ENCODE data around the gene EXT2. TPM values are rescaled to one million over a fixed set of nuclear protein-coding genes. Genes with fewer than 3 reads are reported as not detected.

The EXT2 gene
- total RNA-seq, 4 donors from 2014 or later, result 47.8 to 80.4 (median 68.0) TPM

- H3K9me3 ChIP-seq, result no peaks in the 10 kb centered on the region
- intact Hi-C loops (cut with DNase I), result no loop called here
- no peak overlapping the region for H3K27ac ChIP-seq (replicated peaks in 1 of 4)
- H3K4me3 ChIP-seq, result no peak overlapping the region
- no peak for TF ChIP-seq EP300 (IDR thresholded peaks at IDR 0.05)
- no peak for TF ChIP-seq POLR2AphosphoS5 (IDR thresholded peaks at IDR 0.05)
- TF ChIP-seq CTCF (IDR thresholded peaks at IDR 0.05), result no peak
- no peak for TF ChIP-seq POLR2A (IDR thresholded peaks at IDR 0.05; ENCODE audit: low read depth)
- H3K36me3 ChIP-seq, result peaks cover 0 to 5% (median 3%) of the 10 kb centered on the region in 4 donors
- no peak for DNase-seq (ENCODE audit: extremely low spot score)
- 96% methylated on average over 2 of the region's 2 CpGs for WGBS
- H3K4me1 ChIP-seq, result peaks cover 4 to 22% (median 16%) of the 10 kb centered on the region in 4 donors
- H3K27me3 ChIP-seq, result no peaks in the 10 kb centered on the region
Measured at GRCh38 chr11:44162662-44163061, 67.2 kb downstream of the EXT2 start.

- Histone ChIP-seq H3K27ac (replicated peaks in 1 of 4) (no peak overlapping the region), H3K36me3 (no peaks in the 10 kb centered on the region), H3K4me1 (peaks cover 4 to 19% (median 15%) of the 10 kb centered on the region in 4 donors), H3K27me3 (no peaks in the 10 kb centered on the region), H3K9me3 (no peaks in the 10 kb centered on the region), H3K4me3 (no peak overlapping the region)
- DNase-seq (ENCODE audit: extremely low spot score), result no peak
- TF ChIP-seq POLR2A (IDR thresholded peaks at IDR 0.05; ENCODE audit: low read depth), result no peak
- no peak for TF ChIP-seq CTCF (IDR thresholded peaks at IDR 0.05)
- no peak for TF ChIP-seq POLR2AphosphoS5 (IDR thresholded peaks at IDR 0.05)
- WGBS, result 95% methylated on average over 1 of the region's 1 CpG
- intact Hi-C loops (cut with DNase I), result no loop called here
Measured at GRCh38 chr11:44165432-44165831, 70.0 kb downstream of the EXT2 start.

GRCh38 chr11:44167046-44167445 lies 71.6 kb downstream of the EXT2 start:
- H3K4me3 ChIP-seq, result no peak overlapping the region
- WGBS, result 61% methylated on average over 2 of the region's 2 CpGs
- H3K36me3 ChIP-seq, result peaks cover 0 to 9% (median 1%) of the 10 kb centered on the region in 4 donors
- intact Hi-C loops (cut with DNase I), result no loop called here
- H3K27me3 ChIP-seq, result no peaks in the 10 kb centered on the region
- H3K9me3 ChIP-seq, result no peaks in the 10 kb centered on the region
- DNase-seq (ENCODE audit: extremely low spot score), result no peak
- peaks cover 4 to 19% (median 15%) of the 10 kb centered on the region in 4 donors for H3K4me1 ChIP-seq
- H3K27ac ChIP-seq (replicated peaks in 1 of 4), result no peak overlapping the region
- no peak for TF ChIP-seq POLR2A (IDR thresholded peaks at IDR 0.05; ENCODE audit: low read depth)
- no peak for TF ChIP-seq POLR2AphosphoS5 (IDR thresholded peaks at IDR 0.05)
- no peak for TF ChIP-seq EP300 (IDR thresholded peaks at IDR 0.05)
- TF ChIP-seq CTCF (IDR thresholded peaks at IDR 0.05), result no peak

- H3K27me3 ChIP-seq, result no peaks in the 10 kb centered on the region
- DNase-seq (ENCODE audit: extremely low spot score), result no peak
- H3K4me3 ChIP-seq, result no peak overlapping the region
- no peak for TF ChIP-seq POLR2A (IDR thresholded peaks at IDR 0.05; ENCODE audit: low read depth)
- TF ChIP-seq EP300 (IDR thresholded peaks at IDR 0.05), result no peak
- TF ChIP-seq POLR2AphosphoS5 (IDR thresholded peaks at IDR 0.05), result no peak
- no peak for TF ChIP-seq CTCF (IDR thresholded peaks at IDR 0.05)
- H3K9me3 ChIP-seq, result no peaks in the 10 kb centered on the region
- WGBS, result 81% methylated on average over 4 of the region's 4 CpGs
- H3K27ac ChIP-seq (replicated peaks in 1 of 4), result no peak overlapping the region
- intact Hi-C loops (cut with DNase I), result no loop called here
- H3K4me1 ChIP-seq, result peaks cover 4 to 9% (median 8%) of the 10 kb centered on the region in 4 donors
- peaks cover 0 to 19% (median 3%) of the 10 kb centered on the region in 4 donors for H3K36me3 ChIP-seq
Measured at GRCh38 chr11:44171518-44171917, 76.0 kb downstream of the EXT2 start.

GRCh38 chr11:44172966-44173365 lies 77.5 kb downstream of the EXT2 start:
- no peaks in the 10 kb centered on the region for H3K9me3 ChIP-seq
- H3K27ac ChIP-seq (replicated peaks in 1 of 4), result no peak overlapping the region
- peaks cover 0 to 4% (median 2%) of the 10 kb centered on the region in 4 donors for H3K4me1 ChIP-seq
- intact Hi-C loops (cut with DNase I), result no loop called here
- no peaks in the 10 kb centered on the region for H3K27me3 ChIP-seq
- no peak overlapping the region for H3K4me3 ChIP-seq
- no peak for DNase-seq (ENCODE audit: extremely low spot score)
- TF ChIP-seq POLR2A (IDR thresholded peaks at IDR 0.05; ENCODE audit: low read depth) (no peak), CTCF (IDR thresholded peaks at IDR 0.05) (no peak), POLR2AphosphoS5 (IDR thresholded peaks at IDR 0.05) (no peak), EP300 (IDR thresholded peaks at IDR 0.05) (no peak)
- H3K36me3 ChIP-seq, result peaks cover 0 to 19% (median 3%) of the 10 kb centered on the region in 4 donors
- WGBS, result 98% methylated on average over 3 of the region's 3 CpGs
